Stomach (tissue), 9 donors: ENCODE data around the gene NHLRC3. TPM values are rescaled to one million over a fixed set of nuclear protein-coding genes. Genes with fewer than 3 reads are reported as not detected.
"Not testable (repeated sequence)": the region's sequence is repeated elsewhere in the genome, so short reads cannot be mapped to it uniquely, and the experiment has no call there.

Experiments used
- DNase-seq, 2 donors: peaks; one replicate each; pipeline versions ENCODE4 v3.0.0 to v3.0.0-alpha.2; 2013 to 2019
- H3K27ac ChIP-seq, 5 donors: fragments of 200-600 bp in 4 of 5; sonication (generic) in 4 of 5; one replicate each; pipeline ENCODE4 v1.5.1; 2013 to 2019; ENCODE audit warnings: mild to moderate bottlenecking in 1 of 5, moderate library complexity in 1 of 5
- H3K27me3 ChIP-seq, 3 donors: fragments of 200-600 bp; sonication (generic); one replicate each; pipeline ENCODE4 v1.5.1; 2017 to 2019; ENCODE audit warnings: mixed run types in 1 of 3
- H3K36me3 ChIP-seq, 4 donors: fragments of 200-600 bp; sonication (generic); 1 replicate in 3 of 4; 2 replicates in 1 of 4; pipeline ENCODE4 v1.5.1; 2016 to 2019
- H3K4me1 ChIP-seq, 4 donors: fragments of 200-600 bp; sonication (generic); one replicate each; pipeline ENCODE4 v1.5.1; 2016 to 2019
- H3K4me3 ChIP-seq, 4 donors: fragments of 200-600 bp; sonication (generic) in 3 of 4; one replicate each; pipeline ENCODE4 v1.5.1; 2016 to 2019; ENCODE audit warnings: mild to moderate bottlenecking in 1 of 4
- H3K9me3 ChIP-seq, 4 donors: fragments of 200-600 bp; sonication (generic); one replicate each; pipeline ENCODE4 v1.5.1; 2016 to 2019
- EP300 ChIP-seq: sonication (generic); formaldehyde crosslinking; IDR thresholded peaks from one replicate; pipeline ENCODE4 v1.6.1; 2017; ENCODE audit warnings: antibody characterized with exemption
- POLR2A ChIP-seq, 4 donors: fragments of 450-650 bp; IDR thresholded peaks; one replicate each; pipeline ENCODE4 v1.6.1; 2016; ENCODE audit warnings: antibody characterized with exemption in 4 of 4, control low read depth in 2 of 4, mild to moderate bottlenecking in 1 of 4, moderate library complexity in 1 of 4
- POLR2AphosphoS5 ChIP-seq, 3 donors: sonication (generic); formaldehyde crosslinking; IDR thresholded peaks; one replicate each; pipeline ENCODE4 v1.6.1; 2016; ENCODE audit warnings: antibody characterized with exemption in 3 of 3
- WGBS, 5 donors: extraction: QIAGEN DNeasy Blood & Tissue Kit in 3 of 5; methylation state at CpG; one replicate each; pipeline versions ENCODE4 v1.1.5 to v1.1.7; 2013 to 2018; 5-methylcytosine and 5-hydroxymethylcytosine counted together
- intact Hi-C: fragments of 100-400 bp; cut with DNase I; formaldehyde crosslinking; loops from one replicate; pipeline ENCODE4 v1.15.1; 2023; ENCODE audit warnings: low total_unique reads
- polyA plus RNA-seq, 3 donors: library from polyadenylated mRNA; stranded (reverse); fragments of 200-250 nt; gene quantifications; one replicate each; pipeline ENCODE4 v1.2.3, GENCODE V29; 2013
- total RNA-seq, 5 donors: library from RNA; depleted of rRNA; stranded (reverse); fragments of >200 nt; gene quantifications; one replicate each; pipeline versions ENCODE4 v1.1.0 to v1.2.3, GENCODE V29; 2014 to 2016
- TF ChIP-seq, protein P1 (sequence below), 7 experiments: fragments of 450-650 bp in 4 of 7; fragments of 200-600 bp in 3 of 7; sonication (generic) in 3 of 7; IDR thresholded peaks; one replicate each; pipeline ENCODE4 v1.5.1; 2016 to 2019; ENCODE audit warnings: antibody characterized with exemption in 7 of 7, control low read depth in 2 of 7, mild to moderate bottlenecking in 1 of 7
- donor health status: healthy with polysubstance abuse.
- donor health status: Bipolar disorder and iron deficiency.
- donor health status: healthy.

Gene NHLRC3
- total and polyA plus RNA-seq, 8 donors, result 4.1 to 74.4 (median 13.9) TPM

GRCh38 chr13:39073983-39074382, 35.7 kb downstream of the NHLRC3 start:
- Histone ChIP-seq H3K9me3 (peaks cover 0 to 6% (median 0%) of the 10 kb centered on the region in 4 donors), H3K27ac (no peak overlapping the region), H3K27me3 (peaks cover 0 to 17% (median 0%) of the 10 kb centered on the region in 3 donors), H3K4me3 (no peak overlapping the region), H3K4me1 (no peaks in the 10 kb centered on the region), H3K36me3 (no peaks in the 10 kb centered on the region)
- intact Hi-C loops, result no loop called here
- DNase-seq, result no peak
- 42 to 52% (median 48%) methylated on average over 3 of the region's 3 CpGs for WGBS, 5 donors
- TF ChIP-seq POLR2A (IDR thresholded peaks at IDR 0.05) (no peak), POLR2AphosphoS5 (IDR thresholded peaks at IDR 0.05) (no peak), EP300 (no peak)
- TF ChIP-seq, protein P1, sequence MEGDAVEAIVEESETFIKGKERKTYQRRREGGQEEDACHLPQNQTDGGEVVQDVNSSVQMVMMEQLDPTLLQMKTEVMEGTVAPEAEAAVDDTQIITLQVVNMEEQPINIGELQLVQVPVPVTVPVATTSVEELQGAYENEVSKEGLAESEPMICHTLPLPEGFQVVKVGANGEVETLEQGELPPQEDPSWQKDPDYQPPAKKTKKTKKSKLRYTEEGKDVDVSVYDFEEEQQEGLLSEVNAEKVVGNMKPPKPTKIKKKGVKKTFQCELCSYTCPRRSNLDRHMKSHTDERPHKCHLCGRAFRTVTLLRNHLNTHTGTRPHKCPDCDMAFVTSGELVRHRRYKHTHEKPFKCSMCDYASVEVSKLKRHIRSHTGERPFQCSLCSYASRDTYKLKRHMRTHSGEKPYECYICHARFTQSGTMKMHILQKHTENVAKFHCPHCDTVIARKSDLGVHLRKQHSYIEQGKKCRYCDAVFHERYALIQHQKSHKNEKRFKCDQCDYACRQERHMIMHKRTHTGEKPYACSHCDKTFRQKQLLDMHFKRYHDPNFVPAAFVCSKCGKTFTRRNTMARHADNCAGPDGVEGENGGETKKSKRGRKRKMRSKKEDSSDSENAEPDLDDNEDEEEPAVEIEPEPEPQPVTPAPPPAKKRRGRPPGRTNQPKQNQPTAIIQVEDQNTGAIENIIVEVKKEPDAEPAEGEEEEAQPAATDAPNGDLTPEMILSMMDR (IDR thresholded peaks at IDR 0.05), result no peak

- intact Hi-C loops, DNase-seq, H3K4me1 ChIP-seq, H3K27me3 ChIP-seq, H3K36me3 ChIP-seq, H3K9me3 ChIP-seq, H3K27ac ChIP-seq, H3K4me3 ChIP-seq: not testable (repeated sequence)
- 22 to 65% (median 50%) methylated on average over 1 of the region's 1 CpG for WGBS, 5 donors
These were observed 48.1 kb downstream of the NHLRC3 start for GRCh38 chr13:39086251-39086945.

- intact Hi-C loops, result no loop called here
These were observed 53.3 kb downstream of the NHLRC3 start for GRCh38 chr13:39091586-39091985.

DNA sequence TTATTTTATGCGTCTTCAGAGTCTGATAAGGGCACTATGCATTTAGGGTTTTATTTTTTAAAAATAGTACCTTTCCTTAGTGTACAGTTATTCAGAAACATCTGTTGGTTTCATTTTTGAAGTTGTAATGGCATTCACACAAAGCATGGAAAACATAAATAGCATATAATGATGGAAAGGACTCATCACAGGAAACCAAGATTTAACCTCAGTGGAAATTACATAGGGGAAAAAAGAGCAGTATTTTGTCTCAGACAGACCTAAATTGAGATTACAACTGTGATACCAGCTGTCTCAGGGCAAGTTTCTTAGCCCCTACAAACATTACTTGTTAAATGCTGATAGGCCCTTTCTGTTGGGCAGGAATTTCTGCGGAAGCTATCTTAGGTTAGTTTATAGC, 57.2 kb downstream of the NHLRC3 start:
- Histone ChIP-seq H3K4me1 (no peaks in the 10 kb centered on the region), H3K9me3 (no peaks in the 10 kb centered on the region), H3K4me3 (no peak overlapping the region), H3K27ac (no peak overlapping the region), H3K27me3 (no peaks in the 10 kb centered on the region), H3K36me3 (no peaks in the 10 kb centered on the region)
- 73 to 82% (median 78%) methylated on average over 2 of the region's 2 CpGs for WGBS, 5 donors
- no peak for DNase-seq
- TF ChIP-seq, protein P1 (IDR thresholded peaks at IDR 0.05), result no peak
- TF ChIP-seq EP300 (no peak), POLR2A (IDR thresholded peaks at IDR 0.05) (no peak), POLR2AphosphoS5 (IDR thresholded peaks at IDR 0.05) (no peak)
- intact Hi-C loops, result no loop called here

More at GRCh38 chr13:39091586-39091985, 53.3 kb downstream of the NHLRC3 start:
- no peaks in the 10 kb centered on the region for H3K4me1 ChIP-seq
- H3K9me3 ChIP-seq, result no peaks in the 10 kb centered on the region
- H3K27me3 ChIP-seq, result no peaks in the 10 kb centered on the region
- no peaks in the 10 kb centered on the region for H3K36me3 ChIP-seq
- DNase-seq, result no peak
- no peak for TF ChIP-seq EP300
- TF ChIP-seq POLR2AphosphoS5 (IDR thresholded peaks at IDR 0.05), result no peak
- TF ChIP-seq, protein P1 (IDR thresholded peaks at IDR 0.05), result no peak
- TF ChIP-seq POLR2A (IDR thresholded peaks at IDR 0.05), result no peak
- no peak overlapping the region for H3K4me3 ChIP-seq
- no peak overlapping the region for H3K27ac ChIP-seq

DNA sequence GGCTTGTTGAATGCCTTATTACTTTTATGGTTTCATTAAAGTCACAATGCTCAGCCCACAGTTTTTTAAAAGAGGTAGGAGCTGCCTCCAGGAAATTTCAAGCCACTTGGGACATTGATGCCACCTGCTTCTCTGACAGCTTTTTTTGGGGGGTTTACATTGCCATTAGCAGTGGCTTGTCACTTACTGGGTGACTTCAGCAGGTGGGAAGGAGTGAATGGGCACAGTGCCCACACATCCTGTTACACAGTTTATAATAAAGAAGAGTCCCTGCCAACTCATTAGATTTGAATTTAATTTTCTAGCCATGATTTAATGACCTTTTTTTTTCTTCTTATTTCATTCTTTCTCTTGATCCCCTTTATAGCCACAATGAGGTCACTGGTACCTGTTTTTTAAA, 61.0 kb downstream of the NHLRC3 start:
- Histone ChIP-seq H3K27me3 (no peaks in the 10 kb centered on the region), H3K27ac (no peak overlapping the region), H3K4me1 (no peaks in the 10 kb centered on the region), H3K4me3 (no peak overlapping the region), H3K36me3 (no peaks in the 10 kb centered on the region), H3K9me3 (no peaks in the 10 kb centered on the region)
- TF ChIP-seq, protein P1 (IDR thresholded peaks at IDR 0.05), result no peak
- no peak for TF ChIP-seq EP300
- TF ChIP-seq POLR2AphosphoS5 (IDR thresholded peaks at IDR 0.05), result no peak
- no peak for TF ChIP-seq POLR2A (IDR thresholded peaks at IDR 0.05)
- DNase-seq, result no peak
- intact Hi-C loops, result no loop called here
